HFFc6 (cell line): ENCODE results near the gene ADAMTS10. TPM values are rescaled to one million over a fixed set of nuclear protein-coding genes. Genes with fewer than 3 reads are reported as not detected.

ENCODE experiments used
- DNase-seq: peaks from one replicate; pipeline ENCODE4 v3.0.0-alpha.2; 2018
- H3K27ac Mint-ChIP-seq: 2 replicates; pipeline ENCODE4 v1.8.0; 2020; ENCODE audit warnings: mild to moderate bottlenecking, mixed read lengths
- H3K27me3 Mint-ChIP-seq: 2 replicates; pipeline ENCODE4 v1.8.0; 2021; ENCODE audit warnings: mild to moderate bottlenecking, moderate library complexity, mixed read lengths; ENCODE audit not compliant: insufficient read depth
- H3K36me3 Mint-ChIP-seq: 2 replicates; pipeline ENCODE4 v1.8.0; 2021; ENCODE audit warnings: low read depth, mixed read lengths
- H3K4me1 Mint-ChIP-seq: 2 replicates; pipeline ENCODE4 v1.8.0; 2020; ENCODE audit warnings: low read depth, mixed read lengths
- H3K4me3 Mint-ChIP-seq: 2 replicates; pipeline ENCODE4 v1.8.0; 2020; ENCODE audit warnings: mild to moderate bottlenecking, moderate library complexity, mixed read lengths
- H3K9me3 Mint-ChIP-seq: 2 replicates; pipeline ENCODE4 v1.8.0; 2020; ENCODE audit warnings: mild to moderate bottlenecking, mixed read lengths
- CTCF ChIP-seq: fragments of 200-600 bp; sonication (generic); IDR thresholded peaks from 2 replicates; pipeline ENCODE4 v1.5.0; 2021; ENCODE audit warnings: antibody characterized with exemption, mild to moderate bottlenecking
- total RNA-seq, 6 experiments: library from RNA; stranded (reverse); fragmentation: NEBNext Ultra II Directional; extraction: Animal tissue kit (Norgen Biotek cat#: 25700); gene quantifications; 2 replicates in 1 of 6; 3 replicates in 5 of 6; pipeline ENCODE4 v1.2.3, GENCODE V29; 2021

The ADAMTS10 gene
- total RNA-seq, 6 experiments from 2014 or later = 0.78 to 2.1 (median 1.5) TPM

- Mint-ChIP-seq H3K4me3 (no peak overlapping the region), H3K27me3 (peaks cover 20% of the 10 kb centered on the region), H3K4me1 (no peaks in the 10 kb centered on the region), H3K9me3 (no peaks in the 10 kb centered on the region), H3K27ac (no peak overlapping the region), H3K36me3 (no peaks in the 10 kb centered on the region)
- no peak for TF ChIP-seq CTCF
- DNase-seq = no peak
These were observed 37.7 kb upstream of the ADAMTS10 start for GRCh38 chr19:8648240-8648639.

GRCh38 chr19:8643860-8644653 lies 33.5 kb upstream of the ADAMTS10 start:
- no peak overlapping the region for H3K27ac Mint-ChIP-seq
- no peaks in the 10 kb centered on the region; the same call in 1 of the 2 replicates for H3K4me1 Mint-ChIP-seq
- H3K9me3 Mint-ChIP-seq = peaks cover 5% of the 10 kb centered on the region; the same call in 1 of the 2 replicates
- H3K4me3 Mint-ChIP-seq = no peak overlapping the region
- peaks cover 12% of the 10 kb centered on the region for H3K27me3 Mint-ChIP-seq
- H3K36me3 Mint-ChIP-seq = no peaks in the 10 kb centered on the region
- no peak for DNase-seq
- TF ChIP-seq CTCF = no peak

GRCh38 chr19:8642561-8642960 lies 32.0 kb upstream of the ADAMTS10 start:
- TF ChIP-seq CTCF = no peak

DNA sequence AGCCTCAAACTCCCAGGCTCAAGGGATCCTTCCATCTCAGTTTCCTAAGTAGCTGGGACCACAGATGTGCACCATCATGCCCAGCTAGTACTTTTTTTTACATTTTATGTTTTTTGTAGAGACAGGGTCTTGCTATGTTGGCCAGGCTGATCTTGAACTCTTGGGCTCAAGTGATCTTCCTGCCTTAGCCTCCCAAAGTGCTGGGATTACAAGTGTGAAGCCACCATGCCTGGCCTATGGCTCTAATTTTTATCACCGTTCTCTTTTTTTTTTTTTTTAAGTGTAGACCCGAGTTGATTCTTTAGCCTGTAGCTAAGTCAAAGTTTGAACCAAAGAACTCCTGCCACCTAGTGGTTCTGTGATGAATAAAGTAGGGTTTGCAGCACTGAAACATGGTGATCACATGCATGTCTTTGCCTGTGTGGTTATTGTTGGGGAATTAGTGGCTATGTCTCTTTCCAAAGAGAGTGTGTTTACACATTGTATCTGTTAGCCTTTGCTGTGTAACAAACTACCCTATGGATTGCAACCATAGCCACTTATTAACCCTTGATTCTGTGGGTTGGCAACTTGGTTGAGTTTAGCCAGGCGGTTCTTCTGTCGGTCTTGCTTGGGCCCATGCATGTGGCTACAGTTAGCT lies 31.5 kb upstream of the ADAMTS10 start:
- Mint-ChIP-seq H3K4me3 (no peak overlapping the region), H3K4me1 (peaks cover 7% of the 10 kb centered on the region; the same call in 1 of the 2 replicates), H3K9me3 (peaks cover 5% of the 10 kb centered on the region; the same call in 1 of the 2 replicates), H3K27ac (no peak overlapping the region), H3K36me3 (no peaks in the 10 kb centered on the region), H3K27me3 (peaks cover 15% of the 10 kb centered on the region)
- TF ChIP-seq CTCF = peak; percentile 81
- DNase-seq = peak; percentile 45

More at GRCh38 chr19:8642561-8642960, 32.0 kb upstream of the ADAMTS10 start:
- peaks cover 7% of the 10 kb centered on the region; the same call in 1 of the 2 replicates for H3K4me1 Mint-ChIP-seq
- DNase-seq = no peak
- H3K27ac Mint-ChIP-seq = no peak overlapping the region
- no peak overlapping the region for H3K4me3 Mint-ChIP-seq
- peaks cover 5% of the 10 kb centered on the region; the same call in 1 of the 2 replicates for H3K9me3 Mint-ChIP-seq
- H3K27me3 Mint-ChIP-seq = peaks cover 15% of the 10 kb centered on the region
- no peaks in the 10 kb centered on the region for H3K36me3 Mint-ChIP-seq

- Mint-ChIP-seq H3K36me3 (no peaks in the 10 kb centered on the region), H3K9me3 (peaks cover 5% of the 10 kb centered on the region; the same call in 1 of the 2 replicates), H3K27me3 (peaks cover 10% of the 10 kb centered on the region), H3K4me3 (no peak overlapping the region), H3K4me1 (peaks cover 7% of the 10 kb centered on the region; the same call in 1 of the 2 replicates), H3K27ac (no peak overlapping the region)
- TF ChIP-seq CTCF = no peak
- no peak for DNase-seq
These were observed 30.8 kb upstream of the ADAMTS10 start for GRCh38 chr19:8641221-8641907.
